HEK293T (cell line): ENCODE data around the gene PLEKHH1.

Experiments used
- ARNT ChIP-seq: fragments of 450-650 bp; IDR thresholded peaks from 2 replicates; pipeline ENCODE4 v1.6.1; 2017; ENCODE audit warnings: mild to moderate bottlenecking
- BHLHE40 ChIP-seq: fragments of 450-650 bp; IDR thresholded peaks from 2 replicates; pipeline ENCODE4 v1.6.1; 2016; ENCODE audit warnings: mild to moderate bottlenecking, moderate library complexity, borderline replicate concordance
- CTBP1 ChIP-seq: fragments of 450-650 bp; IDR thresholded peaks from 2 replicates; pipeline ENCODE4 v1.6.1; 2016; ENCODE audit warnings: borderline replicate concordance
- ELF4 ChIP-seq: fragments of 450-650 bp; IDR thresholded peaks from 2 replicates; pipeline ENCODE4 v1.6.1; 2017; ENCODE audit warnings: antibody characterized with exemption
- FOXM1 ChIP-seq: fragments of 450-650 bp; IDR thresholded peaks from 2 replicates; pipeline ENCODE4 v1.6.1; 2017; ENCODE audit warnings: mild to moderate bottlenecking, borderline replicate concordance
- LEF1 ChIP-seq: fragments of 450-650 bp; IDR thresholded peaks from 2 replicates; pipeline ENCODE4 v1.6.1; 2017; ENCODE audit warnings: mild to moderate bottlenecking, borderline replicate concordance
- NFRKB ChIP-seq: fragments of 450-650 bp; IDR thresholded peaks from 2 replicates; pipeline ENCODE4 v1.6.1; 2016; ENCODE audit warnings: mild to moderate bottlenecking, moderate library complexity
- SP1 ChIP-seq: fragments of 450-650 bp; IDR thresholded peaks from 2 replicates; pipeline ENCODE4 v1.6.1; 2017

- TF ChIP-seq ELF4 (peak; percentile 64; the same call in 1 of the 2 replicates), CTBP1 (peak; percentile 46; the same call in 1 of the 2 replicates), LEF1 (no peak), NFRKB (no peak), SP1 (no peak), BHLHE40 (no peak), FOXM1 (no peak), ARNT (no peak)
Observed at GRCh38 chr14:67599698-67600561, 66.8 kb downstream of the PLEKHH1 start, which contains the start of gene PIGH.
